ENCODE data around the gene CD200. TPM values are rescaled to one million over a fixed set of nuclear protein-coding genes. Genes with fewer than 3 reads are reported as not detected.

CD200 gene
- total and polyA plus RNA-seq, 9 of the 15 experiments (the other 6 are each of a cell fraction or from before 2014, with no cell fraction given) = 0.13 TPM; not detected in 8

- in situ Hi-C loops (cut with MboI) (no loop called here), intact Hi-C loops (cut with micrococcal nuclease) (no loop called here)
- 3% methylated on average over 4 of the region's 6 CpGs for WGBS (ENCODE audit: insufficient coverage, low coverage, missing lambda C conversion rate)
- Histone ChIP-seq H2AFZ (ENCODE audit: low read depth, low read length) (no peak overlapping the region), H3K4me2 (ENCODE audit: insufficient read depth, low read length) (no peak overlapping the region), H3K4me1 (replicated peaks in 1 of 2; ENCODE audit: control insufficient read depth in 2 of 2, insufficient read depth in 2 of 2, low read length in 2 of 2) (no peaks in the 10 kb centered on the region), H3K4me3 (no peak overlapping the region), H3K9me1 (ENCODE audit: control insufficient read depth, insufficient read depth, low read length) (no peaks in the 10 kb centered on the region), H3K9ac (ENCODE audit: insufficient read depth in 1 of 2, low read depth in 2 of 2, low read length in 2 of 2) (no peak overlapping the region), H3K9me3 (replicated peaks; ENCODE audit: control insufficient read depth, insufficient read depth, low read depth, low read length) (no peaks in the 10 kb centered on the region), H3K36me3 (ENCODE audit: control insufficient read depth, insufficient read depth, low read length) (no peaks in the 10 kb centered on the region), H3K27me3 (ENCODE audit: control insufficient read depth in 2 of 2, insufficient read depth in 2 of 2, low read length in 2 of 2) (no peaks in the 10 kb centered on the region), H4K20me1 (replicated peaks; ENCODE audit: control insufficient read depth, insufficient read depth, low read length) (no peaks in the 10 kb centered on the region), H3K79me2 (ENCODE audit: control insufficient read depth, insufficient read depth, low read length) (no peaks in the 10 kb centered on the region), H3K27ac (ENCODE audit: extremely low read depth, low read depth, low read length) (no peak overlapping the region)
- FAIRE-seq = no peak
- no peak for ATAC-seq
- TF ChIP-seq ZNF655 (CRISPR knock-in tag; IDR thresholded peaks at IDR 0.05) (no peak), RB1 (IDR thresholded peaks at IDR 0.05; ENCODE audit: low read depth) (no peak), WHSC1 (IDR thresholded peaks at IDR 0.05; ENCODE audit: low read length) (no peak), POLR3G (IDR thresholded peaks at IDR 0.05; ENCODE audit: extremely low read depth, insufficient read length, insufficient replicate concordance) (no peak), ZBTB5 (IDR thresholded peaks at IDR 0.05) (no peak), ETV1 (tag; conservative IDR thresholded peaks at IDR 0.05; ENCODE audit: low read depth) (no peak), ARID3B (CRISPR knock-in tag; IDR thresholded peaks at IDR 0.05; ENCODE audit: borderline replicate concordance) (no peak), KAT8 (IDR thresholded peaks at IDR 0.05; ENCODE audit: low read depth) (no peak), MCM7 (IDR thresholded peaks at IDR 0.05) (no peak), JUNB (CRISPR knock-in tag; conservative IDR thresholded peaks at IDR 0.05) (no peak)
- ChIA-PET CTCF (ENCODE audit: low intra/inter-chr PET ratio) (no interaction called here), POLR2A (no interaction called here)
- no TSS peak for BruUV-seq (replicated peaks)
- DNase-seq (ENCODE audit: extremely low read depth in 1 of 4, low spot score in 3 of 4) = no peak
These were observed 74.4 kb downstream of the CD200 start for GRCh38 chr3:112407214-112407887.

Data from K562 (cell line).